Activated T-helper 9 cell treated with anti-CD3 and anti-CD28 coated beads, Interleukin-2, amount 50 U/mL, for 16 hours (primary cell): ENCODE results near the gene DCAF12L2.
"Not testable (repeated sequence)": the region's sequence is repeated elsewhere in the genome, so short reads cannot be mapped to it uniquely, and the experiment has no call there.

Experiments used
- DNase-seq: peaks from one replicate; pipeline ENCODE4 v3.0.0-alpha.2; 2020; ENCODE audit warnings: low read depth

DCAF12L2 gene

GRCh38 chrX:126165721-126166461, at the start of gene DCAF12L2:
TSS of gene DCAF12L2 (minus strand) at chrX:126166289. CDS start at chrX:126165924, 365 bp downstream.
- DNase-seq = no peak

GRCh38 chrX:126190888-126191287, 24.8 kb upstream of the DCAF12L2 start:
- not testable (repeated sequence) for DNase-seq

- no peak for DNase-seq
Measured at GRCh38 chrX:126177133-126177840, 11.2 kb upstream of the DCAF12L2 start.

GRCh38 chrX:126170720-126171119, 4.6 kb upstream of the DCAF12L2 start:
- no peak for DNase-seq

- no peak for DNase-seq
Measured at GRCh38 chrX:126167560-126167959, 1.5 kb upstream of the DCAF12L2 start.

GRCh38 chrX:126165401-126165720, 728 bp downstream of the DCAF12L2 start:
- DNase-seq = no peak

- no peak for DNase-seq
Measured at GRCh38 chrX:126164689-126165400, 1.2 kb downstream of the DCAF12L2 start.

GRCh38 chrX:126164226-126164625, 1.9 kb downstream of the DCAF12L2 start:
- DNase-seq = no peak

GRCh38 chrX:126141014-126141413, 25.1 kb downstream of the DCAF12L2 start:
- DNase-seq = no peak

- no peak for DNase-seq
Measured at GRCh38 chrX:126137899-126138298, 28.2 kb downstream of the DCAF12L2 start.

GRCh38 chrX:126124721-126125120, 41.4 kb downstream of the DCAF12L2 start:
- DNase-seq = no peak
